ENCODE measurements around the gene SLC6A6.

DNA sequence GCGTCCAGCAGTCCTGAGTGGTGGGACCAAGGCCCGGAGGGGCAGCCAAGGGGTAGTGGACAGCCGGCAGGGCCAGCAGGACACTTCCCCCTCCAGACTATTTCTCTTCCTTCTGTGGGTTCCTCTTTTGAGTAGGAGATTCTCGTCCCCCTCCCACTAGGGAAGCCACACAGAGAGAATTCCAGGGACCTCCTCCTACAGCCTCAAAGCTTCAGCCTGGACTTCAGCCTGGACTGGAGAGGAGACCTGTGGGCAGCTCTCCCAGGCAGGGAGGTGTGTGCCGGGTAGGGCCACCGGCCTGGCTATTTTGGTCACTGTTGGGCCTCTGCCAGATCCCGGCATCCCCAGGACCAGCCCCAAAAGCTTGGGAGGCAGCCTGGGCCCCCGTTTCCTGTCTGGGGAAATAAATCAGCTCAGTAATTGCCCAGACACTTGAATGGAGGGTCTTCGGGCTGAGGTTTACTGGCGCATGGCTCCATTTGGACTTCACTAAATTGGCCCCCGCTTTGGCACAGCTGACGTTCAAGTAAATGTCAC lies 1.3 kb downstream of the SLC6A6 start:
- TF ChIP-seq EGR1 (IDR thresholded peaks at IDR 0.05; ENCODE audit: low read depth in 2 of 2) = no peak
- TF ChIP-seq CTCF (IDR thresholded peaks at IDR 0.05; ENCODE audit: low read depth, low read length, missing input control) = no peak
- no peak for TF ChIP-seq RAD21 (IDR thresholded peaks at IDR 0.05)
- TF ChIP-seq, protein P1, sequence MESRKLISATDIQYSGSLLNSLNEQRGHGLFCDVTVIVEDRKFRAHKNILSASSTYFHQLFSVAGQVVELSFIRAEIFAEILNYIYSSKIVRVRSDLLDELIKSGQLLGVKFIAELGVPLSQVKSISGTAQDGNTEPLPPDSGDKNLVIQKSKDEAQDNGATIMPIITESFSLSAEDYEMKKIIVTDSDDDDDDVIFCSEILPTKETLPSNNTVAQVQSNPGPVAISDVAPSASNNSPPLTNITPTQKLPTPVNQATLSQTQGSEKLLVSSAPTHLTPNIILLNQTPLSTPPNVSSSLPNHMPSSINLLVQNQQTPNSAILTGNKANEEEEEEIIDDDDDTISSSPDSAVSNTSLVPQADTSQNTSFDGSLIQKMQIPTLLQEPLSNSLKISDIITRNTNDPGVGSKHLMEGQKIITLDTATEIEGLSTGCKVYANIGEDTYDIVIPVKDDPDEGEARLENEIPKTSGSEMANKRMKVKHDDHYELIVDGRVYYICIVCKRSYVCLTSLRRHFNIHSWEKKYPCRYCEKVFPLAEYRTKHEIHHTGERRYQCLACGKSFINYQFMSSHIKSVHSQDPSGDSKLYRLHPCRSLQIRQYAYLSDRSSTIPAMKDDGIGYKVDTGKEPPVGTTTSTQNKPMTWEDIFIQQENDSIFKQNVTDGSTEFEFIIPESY (IDR thresholded peaks at IDR 0.05) = no peak
- TF ChIP-seq GABPA (IDR thresholded peaks at IDR 0.05 in 1 of 2, conservative IDR thresholded peaks at IDR 0.05 in 1 of 2) = no peak
- TF ChIP-seq JUND (IDR thresholded peaks at IDR 0.05) = no peak
- no peak for TF ChIP-seq TAF1 (conservative IDR thresholded peaks at IDR 0.05)
- TF ChIP-seq ATF3 (IDR thresholded peaks at IDR 0.05) = no peak
- TF ChIP-seq FOXA1 (IDR thresholded peaks at IDR 0.05) = no peak
- TF ChIP-seq SP1 (IDR thresholded peaks at IDR 0.05) = no peak

Data from liver (tissue), 3 donors.